K562 (cell line): ENCODE measurements around the gene MATK. TPM values are rescaled to one million over a fixed set of nuclear protein-coding genes. Genes with fewer than 3 reads are reported as not detected.

Source experiments
- ATAC-seq: fragments of 200-7000 bp; cut with Tn5 transposase; 3 replicates; pipeline ENCODE4 v1.9.1; 2020; ENCODE audit warnings: moderate library complexity
- Bru-seq: library from RNA; stranded (reverse); fragments of 400-500 nt; gene quantifications from one replicate; lab custom pipeline; 2021; lab: Mats Ljungman, UMichigan
- BruChase-seq, 2 experiments: library from RNA; stranded (reverse); fragments of 400-500 nt; gene quantifications; one replicate each; lab custom pipeline; 2021; lab: Mats Ljungman, UMichigan
- BruUV-seq: library from RNA; stranded (reverse); fragments of 400-500 nt; replicated peaks from 2 replicates; lab custom pipeline; 2021; lab: Mats Ljungman, UMichigan
- CTCF ChIA-PET: fragments of 300-600 bp; formaldehyde crosslinking; extraction: SDS; loops from one replicate; lab custom pipeline; 2021; ENCODE audit warnings: low intra/inter-chr PET ratio; lab: Yijun Ruan, JAX
- POLR2A ChIA-PET: fragments of 300-600, 350-650 bp; sonication (Branson Sonifier 250); formaldehyde crosslinking; extraction: SDS; loops from one replicate; lab custom pipeline; 2021; ENCODE audit warnings: antibody characterized with exemption, inconsistent platforms; lab: Yijun Ruan, JAX
- DNase-seq, 4 experiments: peaks; one replicate each; pipeline versions ENCODE4 v3.0.0 to v3.0.0-alpha.2; 2011 to 2018; ENCODE audit warnings: low spot score in 3 of 4, mixed read lengths in 3 of 4; ENCODE audit errors: extremely low read depth in 1 of 4
- FAIRE-seq: peaks from 2 replicates; lab custom pipeline; 2011; peaks lifted over from hg19 to GRCh38; lab: Jason Lieb, UNC
- H2AFZ ChIP-seq: 2 replicates; pipeline ENCODE4 v1.6.0; 2011; ENCODE audit warnings: low read depth, low read length, control low read depth, inconsistent platforms
- H3K27ac ChIP-seq: fragments of 200-600 bp; 3 replicates; pipeline ENCODE4 v1.8.0; 2011; ENCODE audit warnings: low read depth, mild to moderate bottlenecking, control low read depth, inconsistent platforms, low read length, moderate library complexity, mixed read lengths; ENCODE audit errors: extremely low read depth
- H3K27me3 ChIP-seq, 2 experiments: fragments of 300-600 bp in 1 of 2; 2 replicates in 1 of 2; 3 replicates in 1 of 2; pipeline versions ENCODE4 v1.6.0 to v1.8.0; 2011; ENCODE audit warnings: inconsistent platforms in 2 of 2, low read length in 2 of 2, mild to moderate bottlenecking in 1 of 2, mixed read lengths in 1 of 2, moderate library complexity in 1 of 2; ENCODE audit not compliant: control insufficient read depth in 2 of 2, insufficient read depth in 2 of 2
- H3K36me3 ChIP-seq: fragments of 300-600 bp; 3 replicates; pipeline ENCODE4 v1.8.0; 2011; ENCODE audit warnings: mild to moderate bottlenecking, low read length, inconsistent platforms; ENCODE audit not compliant: control insufficient read depth, insufficient read depth
- H3K4me1 ChIP-seq, 2 experiments: fragments of 200-600 bp in 1 of 2; replicated peaks in 1 of 2; 2 replicates in 1 of 2; 3 replicates in 1 of 2; pipeline versions ENCODE4 v1.5.1 to v1.8.0; 2011; ENCODE audit warnings: inconsistent platforms in 2 of 2, low read length in 2 of 2, mild to moderate bottlenecking in 1 of 2, mixed read lengths in 1 of 2, moderate library complexity in 1 of 2; ENCODE audit not compliant: control insufficient read depth in 2 of 2, insufficient read depth in 2 of 2
- H3K4me2 ChIP-seq: 2 replicates; pipeline ENCODE4 v1.6.1; 2011; ENCODE audit warnings: low read length, control low read depth, inconsistent platforms, mixed read lengths; ENCODE audit not compliant: insufficient read depth
- H3K4me3 ChIP-seq: fragments of 200-600 bp; sonication (generic), shearing (Covaris generic); 2 replicates; pipeline ENCODE4 v1.5.1; 2016; ENCODE audit warnings: control low read depth, inconsistent platforms
- H3K79me2 ChIP-seq: fragments of 200-600 bp; 3 replicates; pipeline ENCODE4 v1.8.0; 2011; ENCODE audit warnings: low read length, inconsistent platforms; ENCODE audit not compliant: control insufficient read depth, insufficient read depth
- H3K9ac ChIP-seq, 2 experiments: 2 replicates each; pipeline versions ENCODE4 v1.6.0 to v1.6.1; 2011; ENCODE audit warnings: low read depth in 2 of 2, low read length in 2 of 2, control low read depth in 1 of 2, inconsistent platforms in 1 of 2, mild to moderate bottlenecking in 1 of 2, mixed read lengths in 1 of 2; ENCODE audit not compliant: insufficient read depth in 1 of 2
- H3K9me1 ChIP-seq: one replicate; pipeline ENCODE4 v1.6.0; 2011; ENCODE audit warnings: inconsistent platforms, mild to moderate bottlenecking, low read length, moderate library complexity; ENCODE audit not compliant: control insufficient read depth, insufficient read depth
- H3K9me3 ChIP-seq: replicated peaks from 2 replicates; pipeline ENCODE4 v1.5.1; 2011; ENCODE audit warnings: low read depth, low read length, inconsistent platforms; ENCODE audit not compliant: control insufficient read depth, insufficient read depth
- H4K20me1 ChIP-seq: replicated peaks from 2 replicates; pipeline ENCODE4 v1.6.1; 2011; ENCODE audit warnings: low read length, inconsistent platforms, mixed read lengths; ENCODE audit not compliant: control insufficient read depth, insufficient read depth
- CLOCK ChIP-seq: fragments of 250-450 bp; sonication (Bioruptor Pico); IDR thresholded peaks from 2 replicates; pipeline ENCODE4 v1.4.0; 2020; ENCODE audit warnings: mild to moderate bottlenecking, moderate library complexity, borderline replicate concordance
- CREM ChIP-seq: IDR thresholded peaks from 2 replicates; pipeline ENCODE4 v1.6.1; 2014; ENCODE audit warnings: antibody characterized with exemption, low read depth
- DIDO1 ChIP-seq: fragments of 450-650 bp; IDR thresholded peaks from 2 replicates; pipeline ENCODE4 v1.6.1; 2016; ENCODE audit warnings: low read depth, missing biosample characterization, missing genetic modification characterization
- FOXK2 ChIP-seq, 2 experiments: fragments of 450-650 bp; IDR thresholded peaks in 1 of 2; conservative IDR thresholded peaks in 1 of 2; 2 replicates each; pipeline ENCODE4 v1.6.1; 2016; ENCODE audit warnings: low read depth in 2 of 2, mild to moderate bottlenecking in 1 of 2
- KDM1A ChIP-seq, 2 experiments: fragments of 450-650 bp; IDR thresholded peaks; 2 replicates each; pipeline ENCODE4 v1.6.1; 2016; ENCODE audit warnings: mild to moderate bottlenecking in 2 of 2
- MAZ ChIP-seq, 2 experiments: fragments of 450-650 bp in 1 of 2; sonication (generic) in 1 of 2; formaldehyde crosslinking; IDR thresholded peaks in 1 of 2; conservative IDR thresholded peaks in 1 of 2; 2 replicates each; pipeline versions ENCODE4 v1.4.0 to v1.5.0; 2020; ENCODE audit warnings: mild to moderate bottlenecking in 1 of 2, missing genetic modification reagents in 1 of 2
- PTRF ChIP-seq: fragments of 450-650 bp; IDR thresholded peaks from 2 replicates; pipeline ENCODE4 v1.6.1; 2016; ENCODE audit warnings: mild to moderate bottlenecking, missing genetic modification characterization, missing compliant biosample characterization
- ZNF143 ChIP-seq: sonication (generic); formaldehyde crosslinking; IDR thresholded peaks from 2 replicates; pipeline ENCODE4 v1.9.0; 2022; ENCODE audit warnings: mild to moderate bottlenecking, missing genetic modification reagents
- ZNF280A ChIP-seq: fragments of 450-650 bp; IDR thresholded peaks from 2 replicates; pipeline ENCODE4 v1.6.1; 2018; ENCODE audit warnings: mild to moderate bottlenecking, low read depth; ENCODE audit not compliant: partially characterized antibody
- ZNF780A ChIP-seq: fragments of 250-450 bp; sonication (Bioruptor Pico); IDR thresholded peaks from 2 replicates; pipeline ENCODE4 v1.5.0; 2021; ENCODE audit warnings: mild to moderate bottlenecking
- WGBS: fragments of 100-300 bp; shearing (Covaris generic); methylation state at CpG from one replicate; pipeline ENCODE4 v1.1.6; 2016; ENCODE audit warnings: low coverage, mixed read lengths; ENCODE audit not compliant: insufficient coverage; ENCODE audit errors: missing lambda C conversion rate; 5-methylcytosine and 5-hydroxymethylcytosine counted together
- in situ Hi-C: fragments of 300-500 bp; cut with MboI; formaldehyde crosslinking; loops from 4 replicates; pipeline ENCODE4 v1.15.0; 2018; ENCODE audit warnings: inconsistent platforms, mixed read lengths
- intact Hi-C: fragments of 100-400 bp; cut with micrococcal nuclease; formaldehyde crosslinking; loops from 2 replicates; pipeline ENCODE4 v1.14.2; 2022
- long read RNA-seq, 3 experiments: library from polyadenylated mRNA in 2 of 3; library from RNA in 1 of 3; unstranded in 2 of 3; stranded (forward) in 1 of 3; transcript quantifications; one replicate each; pipeline ENCODE4 v2.0.0, GENCODE V29; 2019 to 2022
- polyA minus RNA-seq, 3 experiments: library from RNA; depleted of rRNA, polyadenylated mRNA; stranded (reverse); fragments of >200 nt; gene quantifications; 2 replicates each; pipeline ENCODE4 v1.2.3, GENCODE V29; 2011
- polyA plus RNA-seq, 8 experiments: library from polyadenylated mRNA; depleted of rRNA in 4 of 8; stranded (reverse) in 5 of 8; unstranded in 3 of 8; fragments of >200 nt; fragmentation: Nextera tagmentation in 2 of 8; fragmentation: Illumina TruSeq in 1 of 8; extraction: Ambion mirVana in 2 of 8; extraction: Trizol in 1 of 8; gene quantifications; 2 replicates each; pipeline versions ENCODE4 v1.2.1 to v1.2.3, GENCODE V29; 2011 to 2014; ENCODE audit warnings: inconsistent platforms in 1 of 8, missing spikeins in 1 of 8
- total RNA-seq, 7 experiments: library from RNA; depleted of rRNA in 6 of 7; stranded (reverse); fragments of >200 nt in 6 of 7; fragmentation: Illumina TruSeq in 2 of 7; extraction: Trizol in 2 of 7; gene quantifications; 2 replicates each; pipeline versions ENCODE4 v1.2.1 to v1.2.3, GENCODE V29; 2011 to 2021; ENCODE audit warnings: low replicate concordance in 1 of 7

Gene MATK
- total RNA-seq (2011; cell fraction: chromatin; rRNA removed; ENCODE audit: low replicate concordance) = 11.1 and 55.0 TPM in 2 replicates
- 38.4 and 53.0 TPM in 2 replicates for total RNA-seq (2011; cell fraction: nucleolus; rRNA removed)
- total RNA-seq (2011; cell fraction: nucleoplasm; rRNA removed) = 22.6 and 29.8 TPM in 2 replicates
- 41.2 and 57.1 TPM in 2 replicates for total RNA-seq (2014; rRNA removed)
- 6.1 and 8.4 TPM in 2 replicates for total RNA-seq (2014; rRNA removed; fragmentation: Illumina TruSeq; extraction: Trizol)
- 21.4 and 23.2 TPM in 2 replicates for total RNA-seq (2015; rRNA removed; fragmentation: Illumina TruSeq; extraction: Trizol)
- 41.5 and 45.3 TPM in 2 replicates for total RNA-seq (2021)
- polyA plus RNA-seq (2011; rRNA removed) = 31.1 and 32.8 TPM in 2 replicates
- polyA plus RNA-seq (2011; cell fraction: cytosol; rRNA removed) = 41.1 and 137 TPM in 2 replicates
- 69.7 and 163 TPM in 2 replicates for polyA plus RNA-seq (2011; cell fraction: nucleus; rRNA removed)
- polyA plus RNA-seq (2012) = 26.0 and 36.8 TPM in 2 replicates
- polyA plus RNA-seq (2014; fragmentation: Illumina TruSeq; extraction: Trizol) = 10.8 and 15.7 TPM in 2 replicates
- under 1 TPM; 0.08 to 0.71 TPM for polyA plus RNA-seq (2014; fragmentation: Nextera tagmentation; extraction: Ambion mirVana)
- 37.5 and 37.9 TPM in 2 replicates for polyA plus RNA-seq (2014; rRNA removed)
- polyA minus RNA-seq (2011; rRNA and poly(A)+ RNA removed) = 13.5 and 29.7 TPM in 2 replicates
- polyA minus RNA-seq (2011; cell fraction: cytosol; rRNA and poly(A)+ RNA removed) = 38.7 and 58.7 TPM in 2 replicates
- 26.9 and 35.3 TPM in 2 replicates for polyA minus RNA-seq (2011; cell fraction: nucleus; rRNA and poly(A)+ RNA removed)
- percentile 49 among the genes with signal in this experiment for Bru-seq, nascent RNA
- percentile 43 among the genes with signal in this experiment for BruChase-seq, experiment 1, labeled RNA remaining after a 2-hour chase
- BruChase-seq, experiment 2, labeled RNA remaining after a 6-hour chase = percentile 48 among the genes with signal in this experiment
- long read RNA-seq, experiment 1, transcript MATK-201 (14 exons, 2,133 nt) = major isoform, 77 of 242 reads
- long read RNA-seq, experiment 1, partial matches to known transcripts = 114 of 242 reads
- long read RNA-seq, experiment 1, other reads (novel, unspliced or antisense) = 48 of 242 reads
- long read RNA-seq, experiment 2, transcript MATK-201 (14 exons, 2,133 nt) = major isoform, 15 of 43 reads
- long read RNA-seq, experiment 2, partial matches to known transcripts = 17 of 43 reads
- long read RNA-seq, experiment 2, other reads (novel, unspliced or antisense) = 11 of 43 reads
- long read RNA-seq, experiment 3, transcript MATK-201 (14 exons, 2,133 nt) = major isoform, 18 of 37 reads
- long read RNA-seq, experiment 3, partial matches to known transcripts = 9 of 37 reads
- long read RNA-seq, experiment 3, other reads (novel, unspliced or antisense) = 8 of 37 reads

- Histone ChIP-seq H3K9ac (peak within 1 kb of the TSS; percentile 72 to 97), H3K4me2 (peak within 1 kb of the TSS; percentile 77), H3K4me1 (peaks cover 0 to 36% of the 10 kb centered on the region in 2 experiments; a peak in 2 of 5 replicates), H3K4me3 (peak within 1 kb of the TSS; percentile 97), H2AFZ (peak within 1 kb of the TSS; percentile 85), H3K27me3 (peaks cover 0 to 9% of the 10 kb centered on the region in 2 experiments; a peak in 1 of 5 replicates), H3K9me1 (no peaks in the 10 kb centered on the region), H3K36me3 (peaks cover 28% of the 10 kb centered on the region; the same call in 2 of the 3 replicates), H3K9me3 (peaks cover 19% of the 10 kb centered on the region), H3K79me2 (peaks cover 18% of the 10 kb centered on the region), H4K20me1 (no peaks in the 10 kb centered on the region), H3K27ac (peak within 1 kb of the TSS; percentile 88)
- in situ Hi-C loops = no loop called here
- no TSS peak for BruUV-seq
- ATAC-seq (peak; percentile 82), DNase-seq (peak; percentile 63 to 87 (median 81)), FAIRE-seq (peak; percentile 73)
- intact Hi-C loops = loop anchor here (10.0 kb wide), 1 partner anchor 59 kb away; no protein-coding TSS in a partner anchor
- ChIA-PET POLR2A (interaction anchor here (0.7 kb wide), 1 partner anchor 199 kb away, joined by 5 read pairs; no protein-coding TSS in a partner anchor), CTCF (no interaction called here)
- 2% methylated on average over 65 of the region's 101 CpGs for WGBS
- TF ChIP-seq PTRF (tag) = no peak
- TF ChIP-seq ZNF143 (CRISPR knock-in tag) = no peak
- no peak for TF ChIP-seq CLOCK (CRISPR knock-in tag)
- TF ChIP-seq ZNF780A = no peak
- TF ChIP-seq ZNF280A = no peak
- TF ChIP-seq FOXK2 (conservative IDR thresholded peaks at IDR 0.05 in 1 of 2, IDR thresholded peaks at IDR 0.05 in 1 of 2; ENCODE audit: low read depth in 2 of 2) = no peak
- TF ChIP-seq KDM1A (IDR thresholded peaks at IDR 0.05) = peak in 1 of 2 experiments; percentile 54; a peak in 3 of 4 replicates
- no peak for TF ChIP-seq DIDO1 (tag)
- TF ChIP-seq MAZ (CRISPR knock-in tag; conservative IDR thresholded peaks at IDR 0.05 in 1 of 2, IDR thresholded peaks at IDR 0.05 in 1 of 2) = 0 out of 4 replicates have a peak, but pooled peaks of 1 of the 2 experiments have one; percentile 17
- no peak for TF ChIP-seq CREM
Observed at GRCh38 chr19:3785938-3786824, at the start of gene MATK. Gene MATK (minus strand): TSS chr19:3786381. CDS start chr19:3785135, 1,246 bp downstream.
